HepG2 (cell line): ENCODE results near the gene ZBP1. TPM values are rescaled to one million over a fixed set of nuclear protein-coding genes. Genes with fewer than 3 reads are reported as not detected.

Source experiments
- ARNTL ChIP-seq: sonication (generic); formaldehyde crosslinking; IDR thresholded peaks from 2 replicates; pipeline ENCODE4 v1.4.0; 2020; ENCODE audit warnings: mild to moderate bottlenecking, missing genetic modification reagents
- GATAD2A ChIP-seq: IDR thresholded peaks from 2 replicates; pipeline ENCODE4 v1.6.1; 2016
- NKX3-1 ChIP-seq: sonication (generic); formaldehyde crosslinking; IDR thresholded peaks from 2 replicates; pipeline ENCODE4 v1.5.0; 2020; ENCODE audit warnings: missing genetic modification reagents
- SKI ChIP-seq: fragments of 450-650 bp; IDR thresholded peaks from one replicate; pipeline ENCODE4 v1.6.1; 2018; ENCODE audit warnings: mild to moderate bottlenecking; ENCODE audit not compliant: partially characterized antibody
- SPEN ChIP-seq: sonication (generic); formaldehyde crosslinking; IDR thresholded peaks from 2 replicates; pipeline ENCODE4 v1.5.1; 2020; ENCODE audit warnings: low read depth, mild to moderate bottlenecking, missing genetic modification reagents
- U2AF2 ChIP-seq: fragments of 200-400 bp; formaldehyde crosslinking; IDR thresholded peaks from 2 replicates; pipeline ENCODE4 v1.6.1; 2017; ENCODE audit warnings: low read depth, mild to moderate bottlenecking, low read length
- ZFP90 ChIP-seq: sonication (generic); formaldehyde crosslinking; IDR thresholded peaks from 2 replicates; pipeline ENCODE4 v1.8.0; 2022; ENCODE audit warnings: missing genetic modification reagents, mild to moderate bottlenecking, inconsistent platforms, borderline replicate concordance
- ZNF124 ChIP-seq: sonication (generic); formaldehyde crosslinking; IDR thresholded peaks from 2 replicates; pipeline ENCODE4 v1.4.0; 2020; ENCODE audit warnings: missing genetic modification reagents
- ZNF225 ChIP-seq: sonication (generic); formaldehyde crosslinking; IDR thresholded peaks from 2 replicates; pipeline ENCODE4 v1.4.0; 2020; ENCODE audit warnings: mild to moderate bottlenecking, missing genetic modification reagents
- ZNF253 ChIP-seq: sonication (generic); formaldehyde crosslinking; IDR thresholded peaks from 2 replicates; pipeline ENCODE4 v1.8.0; 2022; ENCODE audit warnings: mild to moderate bottlenecking, missing genetic modification reagents, borderline replicate concordance
- ZNF468 ChIP-seq: sonication (generic); formaldehyde crosslinking; IDR thresholded peaks from 2 replicates; pipeline ENCODE4 v1.8.0; 2022; ENCODE audit warnings: mild to moderate bottlenecking, moderate library complexity, missing genetic modification reagents
- ZNF652 ChIP-seq: IDR thresholded peaks from 2 replicates; pipeline ENCODE4 v1.6.1; 2016; ENCODE audit warnings: low read depth, borderline replicate concordance
- ZNF678 ChIP-seq: sonication (generic); formaldehyde crosslinking; IDR thresholded peaks from 2 replicates; pipeline ENCODE4 v1.4.0; 2020; ENCODE audit warnings: mild to moderate bottlenecking, missing genetic modification reagents
- ZNF746 ChIP-seq: sonication (generic); formaldehyde crosslinking; IDR thresholded peaks from 2 replicates; pipeline ENCODE4 v1.8.0; 2022; ENCODE audit warnings: mild to moderate bottlenecking, missing genetic modification reagents
- polyA plus RNA-seq, 8 experiments: library from polyadenylated mRNA; depleted of rRNA in 3 of 8; stranded (reverse) in 7 of 8; unstranded in 1 of 8; fragments of >200 nt; fragmentation: Illumina TruSeq in 4 of 8; extraction: Trizol in 4 of 8; gene quantifications; 2 replicates each; pipeline versions ENCODE4 v1.2.1 to v1.2.3, GENCODE V29; 2011 to 2016; ENCODE audit warnings: low read depth in 4 of 8, missing spikeins in 1 of 8, mixed read lengths in 1 of 8; ENCODE audit not compliant: insufficient read depth in 1 of 8
- total RNA-seq, 5 experiments: library from RNA; depleted of rRNA; stranded (reverse); fragments of >200 nt; fragmentation: Illumina TruSeq; extraction: Trizol; gene quantifications; 2 replicates each; pipeline ENCODE4 v1.2.3, GENCODE V29; 2016; ENCODE audit warnings: low read depth in 1 of 5
- TF ChIP-seq, protein P1 (sequence below): sonication (generic); formaldehyde crosslinking; IDR thresholded peaks from 2 replicates; pipeline ENCODE4 v1.8.0; 2022; ENCODE audit warnings: mild to moderate bottlenecking, missing genetic modification reagents; ENCODE audit not compliant: insufficient replicate concordance
- TF ChIP-seq, protein P2 (sequence below): sonication (generic); formaldehyde crosslinking; IDR thresholded peaks from 2 replicates; pipeline ENCODE4 v1.5.0; 2020; ENCODE audit warnings: mild to moderate bottlenecking, missing genetic modification reagents, borderline replicate concordance
- TF ChIP-seq, protein P3 (sequence below): IDR thresholded peaks from 2 replicates; pipeline ENCODE4 v1.6.1; 2016; ENCODE audit warnings: missing biosample characterization, missing genetic modification reagents, low read depth
- TF ChIP-seq, protein P4 (sequence below): sonication (generic); formaldehyde crosslinking; IDR thresholded peaks from 2 replicates; pipeline ENCODE4 v1.5.0; 2020; ENCODE audit warnings: missing genetic modification reagents
- TF ChIP-seq, protein P5 (sequence below): sonication (generic); formaldehyde crosslinking; IDR thresholded peaks from 2 replicates; pipeline ENCODE4 v1.5.0; 2020; ENCODE audit warnings: missing genetic modification reagents, mild to moderate bottlenecking, borderline replicate concordance

The ZBP1 gene
- total and polyA plus RNA-seq, 2 of the 13 experiments (the other 11 are each of a cell fraction or from before 2014, with no cell fraction given) = not detected

DNA sequence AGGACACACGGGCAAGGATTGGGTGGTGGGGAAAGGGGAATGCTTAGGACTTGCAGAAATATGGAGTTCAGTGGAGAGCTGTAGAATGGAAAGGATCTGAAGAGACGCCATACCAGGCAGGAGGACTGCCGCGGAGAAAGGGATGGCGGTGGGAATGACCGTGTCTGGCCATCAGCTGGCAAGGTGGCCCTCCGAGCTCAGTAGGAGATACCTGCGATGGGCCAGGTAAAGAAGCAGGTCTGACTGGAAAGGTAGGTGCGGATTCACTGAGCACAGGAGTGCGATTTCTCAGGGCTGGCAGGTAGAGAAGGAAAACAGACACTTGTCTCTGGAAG is 33.3 kb downstream of the ZBP1 start (continued):
- TF ChIP-seq, protein P1, sequence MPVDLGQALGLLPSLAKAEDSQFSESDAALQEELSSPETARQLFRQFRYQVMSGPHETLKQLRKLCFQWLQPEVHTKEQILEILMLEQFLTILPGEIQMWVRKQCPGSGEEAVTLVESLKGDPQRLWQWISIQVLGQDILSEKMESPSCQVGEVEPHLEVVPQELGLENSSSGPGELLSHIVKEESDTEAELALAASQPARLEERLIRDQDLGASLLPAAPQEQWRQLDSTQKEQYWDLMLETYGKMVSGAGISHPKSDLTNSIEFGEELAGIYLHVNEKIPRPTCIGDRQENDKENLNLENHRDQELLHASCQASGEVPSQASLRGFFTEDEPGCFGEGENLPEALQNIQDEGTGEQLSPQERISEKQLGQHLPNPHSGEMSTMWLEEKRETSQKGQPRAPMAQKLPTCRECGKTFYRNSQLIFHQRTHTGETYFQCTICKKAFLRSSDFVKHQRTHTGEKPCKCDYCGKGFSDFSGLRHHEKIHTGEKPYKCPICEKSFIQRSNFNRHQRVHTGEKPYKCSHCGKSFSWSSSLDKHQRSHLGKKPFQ (CRISPR knock-in tag) = no peak
- TF ChIP-seq SPEN (CRISPR knock-in tag) (no peak), GATAD2A (CRISPR knock-in tag) (no peak), ARNTL (CRISPR knock-in tag) (no peak), ZNF746 (CRISPR knock-in tag) (no peak), ZNF468 (no peak), ZNF678 (no peak), ZNF652 (CRISPR knock-in tag) (no peak), NKX3-1 (CRISPR knock-in tag) (no peak), ZNF124 (no peak), ZNF253 (CRISPR knock-in tag) (no peak), ZNF225 (peak; percentile 60; the same call in 1 of the 2 replicates), SKI (no peak), ZFP90 (no peak), U2AF2 (no peak)
- TF ChIP-seq, protein P2, sequence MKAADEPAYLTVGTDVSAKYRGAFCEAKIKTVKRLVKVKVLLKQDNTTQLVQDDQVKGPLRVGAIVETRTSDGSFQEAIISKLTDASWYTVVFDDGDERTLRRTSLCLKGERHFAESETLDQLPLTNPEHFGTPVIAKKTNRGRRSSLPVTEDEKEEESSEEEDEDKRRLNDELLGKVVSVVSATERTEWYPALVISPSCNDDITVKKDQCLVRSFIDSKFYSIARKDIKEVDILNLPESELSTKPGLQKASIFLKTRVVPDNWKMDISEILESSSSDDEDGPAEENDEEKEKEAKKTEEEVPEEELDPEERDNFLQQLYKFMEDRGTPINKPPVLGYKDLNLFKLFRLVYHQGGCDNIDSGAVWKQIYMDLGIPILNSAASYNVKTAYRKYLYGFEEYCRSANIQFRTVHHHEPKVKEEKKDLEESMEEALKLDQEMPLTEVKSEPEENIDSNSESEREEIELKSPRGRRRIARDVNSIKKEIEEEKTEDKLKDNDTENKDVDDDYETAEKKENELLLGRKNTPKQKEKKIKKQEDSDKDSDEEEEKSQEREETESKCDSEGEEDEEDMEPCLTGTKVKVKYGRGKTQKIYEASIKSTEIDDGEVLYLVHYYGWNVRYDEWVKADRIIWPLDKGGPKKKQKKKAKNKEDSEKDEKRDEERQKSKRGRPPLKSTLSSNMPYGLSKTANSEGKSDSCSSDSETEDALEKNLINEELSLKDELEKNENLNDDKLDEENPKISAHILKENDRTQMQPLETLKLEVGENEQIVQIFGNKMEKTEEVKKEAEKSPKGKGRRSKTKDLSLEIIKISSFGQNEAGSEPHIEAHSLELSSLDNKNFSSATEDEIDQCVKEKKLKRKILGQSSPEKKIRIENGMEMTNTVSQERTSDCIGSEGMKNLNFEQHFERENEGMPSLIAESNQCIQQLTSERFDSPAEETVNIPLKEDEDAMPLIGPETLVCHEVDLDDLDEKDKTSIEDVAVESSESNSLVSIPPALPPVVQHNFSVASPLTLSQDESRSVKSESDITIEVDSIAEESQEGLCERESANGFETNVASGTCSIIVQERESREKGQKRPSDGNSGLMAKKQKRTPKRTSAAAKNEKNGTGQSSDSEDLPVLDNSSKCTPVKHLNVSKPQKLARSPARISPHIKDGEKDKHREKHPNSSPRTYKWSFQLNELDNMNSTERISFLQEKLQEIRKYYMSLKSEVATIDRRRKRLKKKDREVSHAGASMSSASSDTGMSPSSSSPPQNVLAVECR (CRISPR knock-in tag) = no peak; the same call in 1 of the 2 replicates
- TF ChIP-seq, protein P3, sequence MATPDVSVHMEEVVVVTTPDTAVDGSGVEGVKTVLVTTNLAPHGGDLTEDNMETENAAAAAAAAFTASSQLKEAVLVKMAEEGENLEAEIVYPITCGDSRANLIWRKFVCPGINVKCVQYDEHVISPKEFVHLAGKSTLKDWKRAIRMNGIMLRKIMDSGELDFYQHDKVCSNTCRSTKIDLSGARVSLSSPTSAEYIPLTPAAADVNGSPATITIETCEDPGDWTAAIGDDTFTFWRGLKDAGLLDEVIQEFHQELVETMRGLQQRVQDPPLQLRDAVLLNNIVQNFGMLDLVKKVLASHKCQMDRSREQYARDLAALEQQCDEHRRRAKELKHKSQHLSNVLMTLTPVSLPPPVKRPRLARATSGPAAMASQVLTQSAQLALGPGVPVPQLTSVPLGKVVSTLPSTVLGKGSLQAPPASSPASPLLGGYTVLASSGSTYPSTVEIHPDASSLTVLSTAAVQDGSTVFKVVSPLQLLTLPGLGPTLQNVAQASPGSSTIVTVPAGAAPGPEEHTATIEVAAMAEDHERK (CRISPR knock-in tag) = no peak
- TF ChIP-seq, protein P4, sequence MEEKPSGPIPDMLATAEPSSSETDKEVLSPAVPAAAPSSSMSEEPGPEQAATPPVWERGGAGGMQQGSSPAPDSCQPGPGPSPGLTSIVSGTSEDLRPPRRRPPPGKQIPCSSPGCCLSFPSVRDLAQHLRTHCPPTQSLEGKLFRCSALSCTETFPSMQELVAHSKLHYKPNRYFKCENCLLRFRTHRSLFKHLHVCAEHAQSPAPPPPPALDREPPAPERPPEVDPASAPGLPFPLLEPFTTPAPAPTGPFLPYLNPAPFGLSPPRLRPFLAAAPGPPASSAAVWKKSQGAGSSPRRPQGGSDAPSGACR (CRISPR knock-in tag) = 0 out of 2 replicates have a peak, but pooled peaks have one; percentile 8
- TF ChIP-seq, protein P5, sequence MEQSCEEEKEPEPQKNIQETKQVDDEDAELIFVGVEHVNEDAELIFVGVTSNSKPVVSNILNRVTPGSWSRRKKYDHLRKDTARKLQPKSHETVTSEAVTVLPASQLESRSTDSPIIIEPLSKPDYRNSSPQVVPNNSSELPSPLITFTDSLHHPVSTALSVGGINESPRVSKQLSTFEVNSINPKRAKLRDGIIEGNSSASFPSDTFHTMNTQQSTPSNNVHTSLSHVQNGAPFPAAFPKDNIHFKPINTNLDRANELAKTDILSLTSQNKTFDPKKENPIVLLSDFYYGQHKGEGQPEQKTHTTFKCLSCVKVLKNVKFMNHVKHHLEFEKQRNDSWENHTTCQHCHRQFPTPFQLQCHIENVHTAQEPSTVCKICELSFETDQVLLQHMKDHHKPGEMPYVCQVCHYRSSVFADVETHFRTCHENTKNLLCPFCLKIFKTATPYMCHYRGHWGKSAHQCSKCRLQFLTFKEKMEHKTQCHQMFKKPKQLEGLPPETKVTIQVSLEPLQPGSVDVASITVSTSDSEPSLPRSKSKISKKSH (CRISPR knock-in tag) = no peak; the same call in 1 of the 2 replicates
